A673 (cell line): ENCODE measurements around the gene HLCS. TPM values are rescaled to one million over a fixed set of nuclear protein-coding genes. Genes with fewer than 3 reads are reported as not detected.

ENCODE experiments used
- BruUV-seq: library from RNA; stranded (reverse); fragments of 400-500 nt; replicated peaks from 2 replicates; lab custom pipeline; 2021; lab: Mats Ljungman, UMichigan
- CTCF ChIA-PET: fragments of 300-600 bp; sonication (Branson Sonifier 250); formaldehyde crosslinking; loops from one replicate; lab custom pipeline; 2022; ENCODE audit warnings: antibody characterized with exemption; lab: Charles Lee
- POLR2A ChIA-PET: fragments of 300-600 bp; sonication (Branson Sonifier 250); formaldehyde crosslinking; loops from one replicate; lab custom pipeline; 2022; ENCODE audit warnings: antibody characterized with exemption; ENCODE audit not compliant: low non-redundant PET; lab: Charles Lee
- DNase-seq: peaks from one replicate; pipeline ENCODE4 v3.0.0-alpha.2; 2015; ENCODE audit warnings: low spot score
- H3K27ac ChIP-seq: fragments of 200-600 bp; sonication (generic); 2 replicates; pipeline ENCODE4 v1.5.1; 2016; ENCODE audit warnings: mixed run types, low read depth, mild to moderate bottlenecking, mixed read lengths, antibody characterized with exemption, low read length; ENCODE audit not compliant: poor library complexity, severe bottlenecking
- H3K27me3 ChIP-seq: fragments of 200-600 bp; sonication (generic); replicated peaks from 2 replicates; pipeline ENCODE4 v1.6.1; 2017; ENCODE audit warnings: mixed run types, low read depth, mild to moderate bottlenecking, mixed read lengths, antibody characterized with exemption, low read length; ENCODE audit not compliant: insufficient read depth, poor library complexity
- H3K36me3 ChIP-seq: fragments of 200-600 bp; sonication (generic); 2 replicates; pipeline ENCODE4 v1.6.1; 2016; ENCODE audit warnings: mixed run types, mild to moderate bottlenecking, mixed read lengths, antibody characterized with exemption, low read length; ENCODE audit not compliant: insufficient read depth, poor library complexity, severe bottlenecking
- H3K4me1 ChIP-seq: fragments of 200-600 bp; sonication (generic); 2 replicates; pipeline ENCODE4 v1.6.1; 2017; ENCODE audit warnings: mixed run types, mild to moderate bottlenecking, mixed read lengths, antibody characterized with exemption, low read length; ENCODE audit not compliant: insufficient read depth, poor library complexity, severe bottlenecking
- H3K4me3 ChIP-seq: fragments of 200-600 bp; sonication (generic); 2 replicates; pipeline ENCODE4 v1.5.1; 2016; ENCODE audit warnings: low read depth, mixed run types, mild to moderate bottlenecking, mixed read lengths, low read length; ENCODE audit not compliant: poor library complexity, severe bottlenecking
- H3K9me3 ChIP-seq: fragments of 200-600 bp; sonication (generic); 2 replicates; pipeline ENCODE4 v1.6.1; 2016; ENCODE audit warnings: mixed run types, low read depth, mild to moderate bottlenecking, mixed read lengths, antibody characterized with exemption, low read length; ENCODE audit not compliant: poor library complexity, severe bottlenecking
- CTCF ChIP-seq: fragments of 300-800, 200-600 bp; sonication (generic); conservative IDR thresholded peaks from 2 replicates; pipeline ENCODE4 v1.5.1; 2017; ENCODE audit warnings: low read depth, mild to moderate bottlenecking, antibody characterized with exemption, low read length, moderate library complexity, mixed read lengths
- EZH2 ChIP-seq: fragments of 200-600 bp; sonication (generic); IDR thresholded peaks from 2 replicates; pipeline ENCODE4 v1.6.1; 2017; ENCODE audit warnings: borderline replicate concordance, low read depth, mild to moderate bottlenecking, mixed read lengths, antibody characterized with exemption, low read length; ENCODE audit not compliant: poor library complexity, severe bottlenecking
- intact Hi-C: fragments of 100-400 bp; cut with micrococcal nuclease; formaldehyde crosslinking; loops from one replicate; pipeline ENCODE4 v1.10.0; 2022; ENCODE audit not compliant: unreplicated experiment
- total RNA-seq: library from RNA; stranded (reverse); gene quantifications from 2 replicates; pipeline ENCODE4 v1.2.3, GENCODE V29; 2021

Gene HLCS
- total RNA-seq, 1 experiment from 2014 or later: 15.3 TPM

DNA sequence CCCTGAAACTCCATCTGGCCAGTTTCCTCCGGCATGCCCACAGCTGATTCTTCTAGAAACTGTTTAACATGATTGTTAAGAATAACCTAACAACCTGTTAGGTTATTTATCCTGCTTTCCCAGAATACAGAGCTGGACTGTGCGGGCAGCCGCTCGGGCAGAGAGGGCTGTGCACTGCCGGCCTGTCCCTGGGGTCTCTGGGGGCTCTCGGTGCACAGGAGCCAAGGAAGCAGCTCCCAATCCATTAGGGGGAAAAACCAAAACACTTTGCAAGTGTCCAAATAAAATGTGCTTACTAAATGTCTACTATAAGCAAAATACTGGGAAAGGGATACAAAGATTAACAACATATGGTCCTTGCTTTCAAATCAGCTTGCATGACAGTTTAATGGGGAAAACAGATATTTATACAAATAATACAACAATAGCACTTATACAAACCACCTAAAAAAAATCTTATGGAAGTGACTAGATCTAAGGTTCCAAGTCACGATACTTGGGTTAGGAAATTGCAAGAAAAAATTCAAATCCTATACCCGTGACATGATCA lies 50.7 kb downstream of the HLCS start:
- no peak for DNase-seq
- H3K27ac ChIP-seq: no peak overlapping the region
- H3K4me1 ChIP-seq: peaks cover 15% of the 10 kb centered on the region
- no peaks in the 10 kb centered on the region for H3K27me3 ChIP-seq
- ChIA-PET POLR2A (interaction anchor here (0.6 kb wide), 1 partner anchor 16 kb away, joined by 9 read pairs; no protein-coding TSS in a partner anchor), CTCF (no interaction called here)
- no peak for TF ChIP-seq CTCF
- TF ChIP-seq EZH2: no peak
- intact Hi-C loops: loop anchor here (2.0 kb wide), 1 partner anchor 275 kb away; no protein-coding TSS in a partner anchor
- no peaks in the 10 kb centered on the region for H3K36me3 ChIP-seq
- no peaks in the 10 kb centered on the region for H3K9me3 ChIP-seq
- BruUV-seq: no TSS peak
- H3K4me3 ChIP-seq: no peak overlapping the region

DNA sequence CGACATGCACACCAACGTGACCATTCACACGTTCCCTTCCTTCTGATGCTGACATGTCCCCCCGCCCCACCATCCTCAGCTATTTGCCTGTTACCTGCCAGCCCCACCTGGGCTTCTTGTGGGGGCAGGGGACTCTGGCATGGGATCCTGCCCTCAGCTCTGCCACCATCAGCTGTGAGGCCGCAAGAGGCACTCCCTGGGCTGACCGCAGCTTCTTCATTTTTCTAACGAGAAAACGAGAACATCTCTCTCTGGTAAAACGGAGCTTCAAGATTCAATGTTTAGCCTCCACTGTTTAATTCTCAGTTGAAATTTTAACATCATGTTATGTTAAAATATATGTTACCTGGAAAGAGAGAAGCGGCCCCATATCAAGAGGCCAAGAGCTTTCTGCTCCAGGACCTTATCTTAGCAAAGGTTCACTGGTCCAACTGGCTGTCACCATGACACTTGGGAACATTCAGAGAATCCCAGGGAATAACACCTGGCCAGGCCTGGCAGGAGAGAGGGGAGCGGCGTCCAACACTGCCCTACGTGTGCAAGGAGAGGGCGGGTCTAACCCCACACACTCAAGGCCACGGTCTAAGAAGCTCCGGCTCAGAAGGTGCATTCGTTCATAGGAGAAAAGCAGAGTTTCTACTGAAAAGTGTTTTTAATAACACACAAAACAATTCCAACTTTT lies 51.3 kb downstream of the HLCS start:
- no peak overlapping the region for H3K27ac ChIP-seq
- intact Hi-C loops: no loop called here
- no peaks in the 10 kb centered on the region for H3K9me3 ChIP-seq
- no peaks in the 10 kb centered on the region for H3K36me3 ChIP-seq
- ChIA-PET POLR2A (no interaction called here), CTCF (no interaction called here)
- no TSS peak for BruUV-seq
- no peak for DNase-seq
- peaks cover 22% of the 10 kb centered on the region for H3K4me1 ChIP-seq
- no peaks in the 10 kb centered on the region for H3K27me3 ChIP-seq
- TF ChIP-seq CTCF: no peak
- TF ChIP-seq EZH2: no peak
- H3K4me3 ChIP-seq: no peak overlapping the region

GRCh38 chr21:36914244-36915013 lies 52.0 kb downstream of the HLCS start:
- TF ChIP-seq CTCF (no peak), EZH2 (no peak)
- ChIA-PET CTCF (no interaction called here), POLR2A (no interaction called here)
- H3K4me3 ChIP-seq: no peak overlapping the region
- no peaks in the 10 kb centered on the region for H3K27me3 ChIP-seq
- no peak for DNase-seq
- H3K27ac ChIP-seq: no peak overlapping the region
- peaks cover 28% of the 10 kb centered on the region for H3K4me1 ChIP-seq
- intact Hi-C loops: no loop called here
- no peaks in the 10 kb centered on the region for H3K9me3 ChIP-seq
- H3K36me3 ChIP-seq: no peaks in the 10 kb centered on the region
- no TSS peak for BruUV-seq
